HEK293T (cell line): ENCODE results near the gene IRF6.

Experiments used
- BHLHE40 ChIP-seq: fragments of 450-650 bp; IDR thresholded peaks from 2 replicates; pipeline ENCODE4 v1.6.1; 2016; ENCODE audit warnings: mild to moderate bottlenecking, moderate library complexity, borderline replicate concordance
- TF ChIP-seq, protein P1 (sequence below): fragments of 450-650 bp; IDR thresholded peaks from 2 replicates; pipeline ENCODE4 v1.6.1; 2016

DNA sequence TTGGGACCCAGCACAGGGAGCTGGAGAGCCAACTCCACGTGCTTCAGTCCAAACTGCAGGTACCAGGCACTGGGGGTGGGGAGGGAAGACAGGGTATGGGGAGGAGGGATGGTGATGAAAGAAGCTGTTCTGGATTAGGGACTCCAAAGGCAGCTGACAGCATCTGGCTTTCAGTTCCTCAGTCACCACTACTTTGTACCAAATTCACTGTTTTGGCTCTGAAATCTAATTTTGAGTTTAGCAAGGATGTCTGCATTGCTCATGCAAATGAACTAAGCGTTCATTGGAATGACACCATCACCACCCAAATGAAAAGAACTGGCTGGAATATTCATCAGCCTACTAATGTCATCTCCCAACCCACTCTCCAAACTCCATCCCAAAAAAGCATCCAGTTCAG is 30.3 kb downstream of the IRF6 start:
- TF ChIP-seq BHLHE40, result no peak
- TF ChIP-seq, protein P1, sequence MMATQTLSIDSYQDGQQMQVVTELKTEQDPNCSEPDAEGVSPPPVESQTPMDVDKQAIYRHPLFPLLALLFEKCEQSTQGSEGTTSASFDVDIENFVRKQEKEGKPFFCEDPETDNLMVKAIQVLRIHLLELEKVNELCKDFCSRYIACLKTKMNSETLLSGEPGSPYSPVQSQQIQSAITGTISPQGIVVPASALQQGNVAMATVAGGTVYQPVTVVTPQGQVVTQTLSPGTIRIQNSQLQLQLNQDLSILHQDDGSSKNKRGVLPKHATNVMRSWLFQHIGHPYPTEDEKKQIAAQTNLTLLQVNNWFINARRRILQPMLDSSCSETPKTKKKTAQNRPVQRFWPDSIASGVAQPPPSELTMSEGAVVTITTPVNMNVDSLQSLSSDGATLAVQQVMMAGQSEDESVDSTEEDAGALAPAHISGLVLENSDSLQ, result no peak
